CD4-positive, alpha-beta T cell (primary cell): ENCODE results near the gene AFAP1L1. TPM values are rescaled to one million over a fixed set of nuclear protein-coding genes. Genes with fewer than 3 reads are reported as not detected.

Experiments
- total RNA-seq, 174 experiments: library from RNA in 2 of 174; stranded (reverse) in 2 of 174; gene quantifications; one replicate each; pipeline ENCODE4 v1.2.3 and lab custom pipeline; 2021 to 2026

The AFAP1L1 gene
- total RNA-seq, 2 experiments from 2014 or later, result 0.47 to 0.56 TPM

Other genes with a start within 250 kb of the AFAP1L1 start
- not detected for gene SH3TC2, start 208.8 kb upstream of the AFAP1L1 start, total RNA-seq
- not detected for gene ABLIM3, start 130.4 kb upstream of the AFAP1L1 start, total RNA-seq
- 10 to 100 TPM; 20.8 to 22.5 TPM for gene GRPEL2, start 73.6 kb downstream of the AFAP1L1 start, total RNA-seq
- 10 to 100 TPM; 22.9 to 24.8 TPM for gene PCYOX1L, start 86.2 kb downstream of the AFAP1L1 start, total RNA-seq
- gene IL17B, start 107.4 kb downstream of the AFAP1L1 start, total RNA-seq, result not detected